Mesodermal cell (in vitro differentiated cells): ENCODE measurements around the gene SLC2A9.
"Not testable (repeated sequence)": the region's sequence is repeated elsewhere in the genome, so short reads cannot be mapped to it uniquely, and the experiment has no call there.

Experiments used
- H3K27ac ChIP-seq: 2 replicates; pipeline ENCODE4 v1.7.0; 2013; ENCODE audit warnings: mild to moderate bottlenecking, low read depth, low read length, moderate library complexity; ENCODE audit not compliant: severe bottlenecking
- H3K36me3 ChIP-seq: 2 replicates; pipeline ENCODE4 v1.7.1; 2013; ENCODE audit warnings: mild to moderate bottlenecking, low read length, moderate library complexity; ENCODE audit not compliant: control insufficient read depth, insufficient read depth
- H3K4me1 ChIP-seq: one replicate; pipeline ENCODE4 v1.7.1; 2013; ENCODE audit warnings: mild to moderate bottlenecking, low read length; ENCODE audit not compliant: insufficient read depth, control insufficient read depth, poor library complexity, severe bottlenecking
- H3K4me3 ChIP-seq: 2 replicates; pipeline ENCODE4 v1.7.0; 2013; ENCODE audit warnings: low read length, control low read depth, mild to moderate bottlenecking; ENCODE audit not compliant: insufficient read depth, poor library complexity, severe bottlenecking; ENCODE audit errors: extremely low read depth
- H3K9me3 ChIP-seq: 2 replicates; pipeline ENCODE4 v1.7.1; 2013; ENCODE audit warnings: mild to moderate bottlenecking, low read length, moderate library complexity; ENCODE audit not compliant: control insufficient read depth
- WGBS, 2 experiments: methylation state at CpG; one replicate each; pipeline ENCODE4 v1.1.5; 2013; ENCODE audit warnings: missing lambda C conversion rate in 2 of 2; ENCODE audit not compliant: insufficient coverage in 2 of 2; 5-methylcytosine and 5-hydroxymethylcytosine counted together

The SLC2A9 gene

DNA sequence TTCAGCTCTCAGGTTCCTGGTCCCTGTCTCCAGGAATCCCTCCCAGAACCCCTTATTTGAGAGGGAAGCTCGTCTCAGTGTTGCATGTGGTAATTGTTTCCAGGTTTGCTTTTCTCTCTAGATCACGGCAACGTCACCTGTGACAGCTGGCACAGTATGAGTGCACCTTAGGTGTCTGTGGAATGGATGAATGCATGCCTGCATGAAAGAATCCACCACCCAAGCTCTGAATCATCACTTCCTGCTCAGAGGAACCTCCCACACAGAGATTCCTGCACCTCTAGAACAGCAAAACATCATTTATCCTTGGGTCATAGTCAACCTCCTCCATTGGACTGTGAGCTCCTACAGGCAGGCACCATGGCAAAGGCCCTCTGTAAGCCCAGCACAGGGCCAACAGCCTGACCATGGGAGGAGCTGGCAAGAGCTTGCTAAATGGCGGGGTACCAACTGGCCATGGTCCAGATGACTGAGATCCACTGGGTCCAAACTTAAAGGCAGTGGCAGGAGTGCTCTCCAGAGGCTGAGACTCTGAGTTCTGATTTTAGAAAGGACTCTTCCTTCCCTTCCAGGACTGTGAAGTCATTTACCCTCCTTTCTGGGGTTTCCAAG lies 116.2 kb downstream of the SLC2A9 start:
- H3K27ac ChIP-seq: no peak overlapping the region
- no peaks in the 10 kb centered on the region for H3K36me3 ChIP-seq
- H3K4me1 ChIP-seq: peaks cover 5% of the 10 kb centered on the region
- no peak overlapping the region for H3K4me3 ChIP-seq
- WGBS, 2 experiments: 90 to 100% methylated on average over 2 to 3 of the region's 4 CpGs
- H3K9me3 ChIP-seq: peaks cover 6% of the 10 kb centered on the region

GRCh38 chr4:9903317-9903716 lies 118.0 kb downstream of the SLC2A9 start:
- Histone ChIP-seq H3K4me1 (peaks cover 5% of the 10 kb centered on the region), H3K36me3 (no peaks in the 10 kb centered on the region), H3K4me3 (no peak overlapping the region), H3K9me3 (no peaks in the 10 kb centered on the region), H3K27ac (no peak overlapping the region)
- WGBS, 2 experiments: 94 to 96% methylated on average over 3 of the region's 3 CpGs

DNA sequence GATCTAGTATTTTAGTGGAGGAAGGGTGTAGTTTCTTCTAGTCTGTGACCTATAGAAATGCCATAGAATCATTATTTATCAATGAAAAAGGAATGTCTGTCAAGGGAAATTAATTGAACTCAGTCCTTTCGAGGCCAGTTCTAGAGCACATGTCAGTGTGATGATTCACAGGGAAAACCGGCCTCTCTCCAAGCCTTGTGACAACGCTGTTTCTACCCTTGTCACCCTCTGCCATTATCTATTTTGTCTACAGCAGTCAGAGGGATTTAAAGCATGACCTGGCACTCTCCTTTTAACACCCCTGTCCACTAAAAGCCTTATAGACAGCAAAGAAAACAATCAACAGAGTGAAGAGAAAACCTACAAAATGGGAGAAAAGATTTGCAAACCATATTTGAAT lies 120.0 kb downstream of the SLC2A9 start:
- Histone ChIP-seq H3K9me3 (no peaks in the 10 kb centered on the region), H3K4me3 (no peak overlapping the region), H3K4me1 (peaks cover 5% of the 10 kb centered on the region), H3K27ac (no peak overlapping the region), H3K36me3 (no peaks in the 10 kb centered on the region)
- 46 to 67% methylated on average over 3 of the region's 3 CpGs for WGBS, 2 experiments

GRCh38 chr4:9900633-9901032 lies 120.7 kb downstream of the SLC2A9 start:
- not testable (repeated sequence) for H3K9me3 ChIP-seq, H3K4me3 ChIP-seq, H3K27ac ChIP-seq, H3K4me1 ChIP-seq, H3K36me3 ChIP-seq
- WGBS, 2 experiments: 88% methylated on average over 1 of the region's 4 CpGs; no CpG with 5 or more reads in 1 of the 2 experiments

- Histone ChIP-seq H3K27ac (no peak overlapping the region), H3K9me3 (no peaks in the 10 kb centered on the region), H3K36me3 (no peaks in the 10 kb centered on the region), H3K4me1 (no peaks in the 10 kb centered on the region), H3K4me3 (no peak overlapping the region)
- WGBS, 2 experiments: 89 to 90% methylated on average over 2 of the region's 5 CpGs
Observed at GRCh38 chr4:9899306-9900055, 121.8 kb downstream of the SLC2A9 start.

DNA sequence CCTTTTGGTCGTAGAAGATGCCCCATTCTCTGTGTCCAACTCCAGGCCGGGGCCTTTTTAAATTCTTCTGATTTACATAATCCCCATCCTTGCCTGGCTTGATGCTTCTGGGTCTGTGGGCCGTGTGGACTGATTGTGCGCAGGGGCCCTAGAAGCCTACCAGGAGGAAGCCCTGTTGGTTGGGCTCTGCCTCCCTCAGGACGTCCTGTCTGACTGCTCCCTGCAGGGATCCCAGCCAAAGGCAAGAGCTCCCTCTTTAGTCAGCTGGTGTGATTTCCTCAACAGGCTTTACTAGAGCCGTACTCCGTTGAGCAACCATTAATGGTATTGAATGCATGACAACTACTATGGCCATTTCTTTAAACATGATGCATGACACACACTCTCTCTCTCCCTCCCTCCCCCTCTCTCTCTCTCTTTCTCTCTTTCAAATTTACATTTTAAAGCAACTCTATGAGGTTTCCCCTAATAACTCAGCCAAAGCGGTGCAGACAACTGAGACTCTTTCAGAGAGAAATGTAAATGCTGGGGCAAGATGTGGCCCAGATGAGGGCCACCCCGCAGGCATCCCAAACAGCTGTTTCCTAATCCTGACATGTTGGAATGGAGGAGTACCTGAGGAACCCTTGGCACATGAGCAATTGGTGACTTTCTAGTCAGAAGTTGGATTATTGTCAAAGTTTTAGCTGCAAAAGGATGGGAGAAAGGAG lies 122.5 kb downstream of the SLC2A9 start:
- WGBS, 2 experiments: 20 to 28% methylated on average over 7 to 8 of the region's 9 CpGs
- no peaks in the 10 kb centered on the region for H3K36me3 ChIP-seq
- H3K27ac ChIP-seq: no peak overlapping the region
- no peak overlapping the region for H3K4me3 ChIP-seq
- no peaks in the 10 kb centered on the region for H3K9me3 ChIP-seq
- no peaks in the 10 kb centered on the region for H3K4me1 ChIP-seq

DNA sequence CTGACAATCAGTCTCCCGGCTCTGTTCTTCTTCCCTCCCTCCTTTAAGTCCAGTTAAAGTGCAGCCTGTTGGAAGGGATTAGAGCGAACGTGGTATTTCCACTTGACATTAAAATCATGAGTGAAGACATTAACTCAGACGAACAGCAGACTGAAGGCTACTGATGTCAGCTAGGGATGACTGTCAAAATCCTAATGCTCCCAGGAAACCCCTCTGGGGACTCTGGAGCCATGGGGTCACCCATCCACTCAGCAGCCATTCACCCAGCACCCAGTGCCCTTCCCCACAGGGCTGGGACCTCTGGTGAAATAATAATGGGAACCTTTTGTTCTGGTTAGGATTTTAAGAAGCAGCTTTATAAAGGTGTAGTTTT lies 126.0 kb downstream of the SLC2A9 start:
- H3K4me3 ChIP-seq: no peak overlapping the region
- H3K4me1 ChIP-seq: no peaks in the 10 kb centered on the region
- H3K36me3 ChIP-seq: no peaks in the 10 kb centered on the region
- H3K27ac ChIP-seq: no peak overlapping the region
- no peaks in the 10 kb centered on the region for H3K9me3 ChIP-seq
- 74% methylated on average over 4 of the region's 4 CpGs; no CpG with 5 or more reads in 1 of the 2 experiments for WGBS, 2 experiments

DNA sequence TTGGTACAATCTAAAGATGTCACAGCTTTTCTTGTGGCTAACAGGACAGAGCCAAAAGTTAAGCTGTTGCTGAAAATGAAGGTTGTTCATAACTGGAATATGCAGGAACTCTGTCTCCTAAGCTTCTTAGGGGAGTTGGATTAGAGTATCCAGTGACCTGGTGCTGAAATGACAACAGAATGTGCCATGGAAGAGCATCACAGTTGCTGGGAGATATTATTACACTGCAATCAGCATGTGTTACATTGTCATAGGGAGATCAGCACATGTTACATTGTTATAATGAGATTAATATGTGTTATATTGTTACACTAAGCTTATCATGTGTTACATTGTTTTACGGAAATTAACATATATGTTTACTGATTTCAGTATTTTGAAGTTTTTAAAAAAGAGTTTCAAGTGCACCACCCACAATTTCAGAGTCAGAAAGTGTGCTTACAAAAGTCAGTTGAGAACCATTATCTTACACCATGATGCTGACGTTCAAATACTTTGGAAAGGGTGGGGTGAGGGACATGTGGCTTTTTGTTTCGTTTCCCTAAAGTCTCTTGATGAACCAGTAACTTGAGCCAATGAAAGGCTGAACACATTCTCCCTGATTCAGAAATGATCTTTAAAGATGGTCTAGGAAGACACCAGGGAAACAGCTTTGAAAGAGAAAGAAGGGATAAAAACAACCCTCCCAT lies 126.5 kb downstream of the SLC2A9 start:
- H3K4me3 ChIP-seq: no peak overlapping the region
- WGBS, 2 experiments: 100% methylated on average over 1 of the region's 3 CpGs; no CpG with 5 or more reads in 1 of the 2 experiments

GRCh38 chr4:9893329-9894108 lies 127.8 kb downstream of the SLC2A9 start:
- Histone ChIP-seq H3K36me3 (no peaks in the 10 kb centered on the region), H3K4me3 (no peak overlapping the region), H3K27ac (no peak overlapping the region), H3K9me3 (no peaks in the 10 kb centered on the region), H3K4me1 (no peaks in the 10 kb centered on the region)
- 75 to 81% methylated on average over 5 to 7 of the region's 8 CpGs for WGBS, 2 experiments

More for the DNA sequence above, 126.5 kb downstream of the SLC2A9 start:
- Histone ChIP-seq H3K36me3 (no peaks in the 10 kb centered on the region), H3K4me1 (no peaks in the 10 kb centered on the region), H3K9me3 (no peaks in the 10 kb centered on the region), H3K27ac (no peak overlapping the region)

- Histone ChIP-seq H3K4me1 (no peaks in the 10 kb centered on the region), H3K9me3 (no peaks in the 10 kb centered on the region), H3K36me3 (no peaks in the 10 kb centered on the region), H3K4me3 (no peak overlapping the region), H3K27ac (no peak overlapping the region)
- 75 to 80% methylated on average over 7 of the region's 7 CpGs for WGBS, 2 experiments
Observed at GRCh38 chr4:9891740-9892139, 129.6 kb downstream of the SLC2A9 start.
